Measurements from ENCODE around the gene DEDD. TPM values are rescaled to one million over a fixed set of nuclear protein-coding genes. Genes with fewer than 3 reads are reported as not detected.

The DEDD gene
- total and polyA plus RNA-seq, 10 of the 15 experiments (the other 5 are each of a cell fraction or from before 2014, with no cell fraction given): 13.6 to 33.9 (median 30.3) TPM

- no TSS peak for BruUV-seq (replicated peaks)
- peak overlapping the region; percentile 74 for H3K4me3 ChIP-seq
- H3K79me2 ChIP-seq (ENCODE audit: control insufficient read depth, insufficient read depth, low read length): peaks cover 50% of the 10 kb centered on the region
- ChIA-PET POLR2A (interaction anchor here (0.8 to 3.1 kb wide), 5 partner anchors 10 to 55 kb away, joined by 3 to 24 read pairs (median 4); partner anchors contain the start of genes ARHGAP30 and DEDD), RAD21 (ENCODE audit: unreplicated experiment) (interaction anchor here (0.5 to 1.4 kb wide), 2 partner anchors 13 to 46 kb away, joined by 3 to 5 read pairs; partner anchors contain the start of gene DEDD), CTCF (interaction anchor here (0.7 kb wide), 1 partner anchor 20 kb away, joined by 3 read pairs; no protein-coding TSS in a partner anchor), SMC1A (ENCODE audit: uncharacterized antibody, unreplicated experiment) (interaction anchor here (0.5 to 1.6 kb wide), 3 partner anchors 13 to 36 kb away, joined by 3 to 4 read pairs (median 3); partner anchors contain the start of gene DEDD)
- intact Hi-C loops (cut with micrococcal nuclease; ENCODE audit: unreplicated experiment): loop anchor here (5.0 kb wide), 1 partner anchor 72 kb away; the partner anchor contains the start of gene USF1
- H3K36me3 ChIP-seq (ENCODE audit: control insufficient read depth in 2 of 2, insufficient read depth in 2 of 2, low read length in 1 of 2): peaks cover 16% of the 10 kb centered on the region in 2 experiments
- FAIRE-seq: peak; percentile 98
- no peaks in the 10 kb centered on the region for H3K9me3 ChIP-seq (replicated peaks; ENCODE audit: control insufficient read depth, insufficient read depth, low read length)
- H3K4me1 ChIP-seq (ENCODE audit: control insufficient read depth, insufficient read depth, low read length): peaks cover 19% of the 10 kb centered on the region
- H3K27ac ChIP-seq (ENCODE audit: control insufficient read depth, insufficient read depth): peak overlapping the region; percentile 90
- no peak for DNase-seq (ENCODE audit: low read depth, low spot score)
- H3K9ac ChIP-seq (ENCODE audit: control insufficient read depth, insufficient read depth, low read length): peak overlapping the region; percentile 89; the same call in 1 of the 2 replicates
- peak; percentile 80 for ATAC-seq
- in situ Hi-C loops (cut with MboI): no loop called here
- peak overlapping the region; percentile 70 for H3K4me2 ChIP-seq (ENCODE audit: control insufficient read depth, insufficient read depth)
- no peak overlapping the region for H2AFZ ChIP-seq (ENCODE audit: control insufficient read depth, low read depth, low read length)
- WGBS (ENCODE audit: insufficient coverage, insufficient replicate concordance, low lambda C conversion rate, missing lambda C conversion rate): 48% methylated on average over 10 of the region's 10 CpGs
- H4K20me1 ChIP-seq (ENCODE audit: control insufficient read depth, insufficient read depth): no peaks in the 10 kb centered on the region
- no peaks in the 10 kb centered on the region for H3K27me3 ChIP-seq (replicated peaks in 1 of 2; ENCODE audit: control insufficient read depth in 2 of 2, insufficient read depth in 2 of 2, low read length in 1 of 2)
- TF ChIP-seq JUNB (IDR thresholded peaks at IDR 0.05): no peak
- TF ChIP-seq RAD51 (IDR thresholded peaks at IDR 0.05): no peak
- no peak for TF ChIP-seq STAT3 (IDR thresholded peaks at IDR 0.05; ENCODE audit: low read depth, low read length)
- no peak for TF ChIP-seq MYC (IDR thresholded peaks at IDR 0.05; ENCODE audit: insufficient read depth, insufficient read length, insufficient replicate concordance, low read length, severe bottlenecking)
- TF ChIP-seq, protein P1, sequence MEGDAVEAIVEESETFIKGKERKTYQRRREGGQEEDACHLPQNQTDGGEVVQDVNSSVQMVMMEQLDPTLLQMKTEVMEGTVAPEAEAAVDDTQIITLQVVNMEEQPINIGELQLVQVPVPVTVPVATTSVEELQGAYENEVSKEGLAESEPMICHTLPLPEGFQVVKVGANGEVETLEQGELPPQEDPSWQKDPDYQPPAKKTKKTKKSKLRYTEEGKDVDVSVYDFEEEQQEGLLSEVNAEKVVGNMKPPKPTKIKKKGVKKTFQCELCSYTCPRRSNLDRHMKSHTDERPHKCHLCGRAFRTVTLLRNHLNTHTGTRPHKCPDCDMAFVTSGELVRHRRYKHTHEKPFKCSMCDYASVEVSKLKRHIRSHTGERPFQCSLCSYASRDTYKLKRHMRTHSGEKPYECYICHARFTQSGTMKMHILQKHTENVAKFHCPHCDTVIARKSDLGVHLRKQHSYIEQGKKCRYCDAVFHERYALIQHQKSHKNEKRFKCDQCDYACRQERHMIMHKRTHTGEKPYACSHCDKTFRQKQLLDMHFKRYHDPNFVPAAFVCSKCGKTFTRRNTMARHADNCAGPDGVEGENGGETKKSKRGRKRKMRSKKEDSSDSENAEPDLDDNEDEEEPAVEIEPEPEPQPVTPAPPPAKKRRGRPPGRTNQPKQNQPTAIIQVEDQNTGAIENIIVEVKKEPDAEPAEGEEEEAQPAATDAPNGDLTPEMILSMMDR (IDR thresholded peaks at IDR 0.05 in 2 of 3, conservative IDR thresholded peaks at IDR 0.05 in 1 of 3; ENCODE audit: control insufficient read depth in 2 of 3, extremely low read depth in 1 of 3, insufficient read depth in 1 of 3, low read depth in 3 of 3, low read length in 3 of 3): peak; percentile 47 to 63 (median 48); a peak in 5 of 6 replicates
- no peak for TF ChIP-seq GATAD2B (conservative IDR thresholded peaks at IDR 0.05; ENCODE audit: low read depth)
- no peak for TF ChIP-seq ELK1 (IDR thresholded peaks at IDR 0.05; ENCODE audit: low read depth, low read length)
- no peak for TF ChIP-seq ZNF274 (IDR thresholded peaks at IDR 0.05; ENCODE audit: insufficient read depth, insufficient read length)
- TF ChIP-seq KDM1A (IDR thresholded peaks at IDR 0.05; ENCODE audit: borderline replicate concordance): no peak
- no peak for TF ChIP-seq TARDBP (IDR thresholded peaks at IDR 0.05; ENCODE audit: borderline replicate concordance)
- TF ChIP-seq, protein P2, sequence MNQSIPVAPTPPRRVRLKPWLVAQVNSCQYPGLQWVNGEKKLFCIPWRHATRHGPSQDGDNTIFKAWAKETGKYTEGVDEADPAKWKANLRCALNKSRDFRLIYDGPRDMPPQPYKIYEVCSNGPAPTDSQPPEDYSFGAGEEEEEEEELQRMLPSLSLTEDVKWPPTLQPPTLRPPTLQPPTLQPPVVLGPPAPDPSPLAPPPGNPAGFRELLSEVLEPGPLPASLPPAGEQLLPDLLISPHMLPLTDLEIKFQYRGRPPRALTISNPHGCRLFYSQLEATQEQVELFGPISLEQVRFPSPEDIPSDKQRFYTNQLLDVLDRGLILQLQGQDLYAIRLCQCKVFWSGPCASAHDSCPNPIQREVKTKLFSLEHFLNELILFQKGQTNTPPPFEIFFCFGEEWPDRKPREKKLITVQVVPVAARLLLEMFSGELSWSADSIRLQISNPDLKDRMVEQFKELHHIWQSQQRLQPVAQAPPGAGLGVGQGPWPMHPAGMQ (IDR thresholded peaks at IDR 0.05; ENCODE audit: borderline replicate concordance): no peak
- TF ChIP-seq YBX1 (IDR thresholded peaks at IDR 0.05): no peak
- no peak for TF ChIP-seq ZBTB40 (IDR thresholded peaks at IDR 0.05; ENCODE audit: borderline replicate concordance)
These were observed 13.2 kb downstream of the DEDD start for GRCh38 chr1:161119092-161119903.

All from GM12878 (cell line).